ENCODE results near the gene TIMM22.
"Not testable (repeated sequence)": the region's sequence is repeated elsewhere in the genome, so short reads cannot be mapped to it uniquely, and the experiment has no call there.

The TIMM22 gene

DNA sequence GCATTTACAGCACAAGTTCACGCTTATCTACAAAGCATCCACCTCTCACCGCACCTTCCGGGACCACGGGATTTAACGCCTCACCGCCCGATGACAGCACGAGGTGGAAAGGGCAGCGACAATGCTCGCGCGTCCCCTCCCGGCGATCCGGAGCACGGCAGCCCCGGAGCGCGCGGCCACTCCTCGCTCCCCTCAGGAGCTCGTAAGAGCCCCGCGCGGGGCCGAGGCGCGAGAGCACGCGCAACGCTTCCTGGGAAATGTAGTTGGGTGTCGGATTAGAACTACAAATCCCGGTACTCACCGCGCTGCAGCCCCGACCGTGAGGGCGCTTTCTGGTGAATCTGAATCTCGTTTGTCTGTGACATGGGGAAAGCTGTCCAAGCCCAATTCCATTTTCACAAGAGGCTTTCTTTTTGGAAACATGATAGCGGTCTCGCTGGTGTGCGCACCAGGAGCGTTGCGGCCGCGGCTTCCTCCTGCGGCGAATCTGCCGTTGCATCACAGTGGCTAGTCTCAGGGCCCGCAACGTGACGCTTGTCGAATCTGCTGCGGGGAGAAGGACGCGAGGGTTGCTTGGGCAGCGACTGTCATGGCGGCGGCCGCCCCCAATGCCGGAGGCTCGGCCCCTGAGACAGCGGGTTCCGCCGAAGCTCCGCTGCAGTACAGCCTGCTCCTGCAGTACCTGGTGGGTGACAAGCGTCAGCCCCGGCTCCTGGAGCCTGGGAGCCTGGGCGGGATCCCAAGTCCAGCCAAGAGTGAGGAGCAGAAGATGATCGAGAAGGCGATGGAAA, at the start of gene TIMM22:
TIMM22 (plus strand) TSS at position 576 of the 791 bp plus-strand sequence; CDS start at position 590, 14 bp downstream.
- peak; percentile 59 for DNase-seq

DNA sequence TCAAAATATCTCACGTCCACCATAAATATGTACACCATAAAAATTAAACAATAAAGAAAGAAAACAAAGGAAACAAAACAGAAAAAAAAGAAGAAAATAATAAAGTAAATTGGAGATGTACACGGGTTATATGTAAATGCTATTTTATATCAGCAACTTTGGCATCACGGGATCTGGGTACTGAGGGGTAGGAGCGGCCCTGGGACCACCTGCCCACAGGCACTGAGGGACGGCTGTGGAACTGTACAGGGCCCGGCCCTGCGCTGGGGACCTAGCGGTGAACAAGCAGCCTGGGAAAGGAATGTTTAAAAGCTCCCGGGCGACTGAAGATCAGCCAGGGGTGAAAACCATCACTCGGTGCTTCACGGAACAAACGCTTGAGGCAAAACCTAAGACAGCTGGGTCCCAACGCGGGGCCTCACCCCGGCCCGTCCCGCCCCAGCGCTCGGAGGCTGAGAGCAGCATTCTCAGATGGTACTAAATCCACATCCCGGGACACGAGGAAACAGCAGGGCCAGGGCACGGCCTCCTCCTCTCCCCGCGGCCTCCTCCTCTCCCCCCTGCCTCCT, 48.6 kb upstream of the TIMM22 start:
- DNase-seq: no peak

DNA sequence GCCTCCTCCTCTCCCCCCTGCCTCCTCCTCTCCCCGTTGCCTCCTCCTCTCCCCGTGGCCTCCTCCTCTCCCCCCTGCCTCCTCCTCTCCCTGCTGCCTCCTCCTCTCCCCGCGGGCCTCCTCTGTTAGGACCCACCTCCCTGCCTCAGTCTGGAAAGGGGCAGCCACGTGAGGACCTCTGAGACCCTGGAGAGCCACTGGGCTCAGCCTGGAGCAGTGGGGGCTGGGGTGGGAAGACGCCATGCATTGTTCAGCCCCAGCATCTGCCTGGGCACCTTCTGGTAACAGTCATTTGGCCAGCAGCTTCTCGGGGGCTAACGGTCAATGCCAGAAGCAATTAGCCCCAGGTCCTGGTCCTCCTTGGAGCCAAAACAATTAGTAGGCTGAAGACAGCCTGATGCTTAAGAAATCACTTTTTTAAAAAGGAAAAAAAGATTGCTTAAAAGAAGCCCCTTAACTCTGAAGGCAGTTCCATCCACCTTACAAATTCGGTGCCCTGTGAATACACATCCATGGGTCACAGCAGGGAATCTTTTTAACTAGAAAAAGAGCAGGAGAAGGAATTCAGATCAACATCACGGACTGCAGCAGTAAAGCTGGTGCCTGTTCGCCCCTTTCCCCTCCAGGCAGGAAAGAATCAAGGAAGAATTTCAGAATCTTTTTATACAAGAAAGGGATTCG, 47.2 kb upstream of the TIMM22 start:
- DNase-seq: no peak

DNA sequence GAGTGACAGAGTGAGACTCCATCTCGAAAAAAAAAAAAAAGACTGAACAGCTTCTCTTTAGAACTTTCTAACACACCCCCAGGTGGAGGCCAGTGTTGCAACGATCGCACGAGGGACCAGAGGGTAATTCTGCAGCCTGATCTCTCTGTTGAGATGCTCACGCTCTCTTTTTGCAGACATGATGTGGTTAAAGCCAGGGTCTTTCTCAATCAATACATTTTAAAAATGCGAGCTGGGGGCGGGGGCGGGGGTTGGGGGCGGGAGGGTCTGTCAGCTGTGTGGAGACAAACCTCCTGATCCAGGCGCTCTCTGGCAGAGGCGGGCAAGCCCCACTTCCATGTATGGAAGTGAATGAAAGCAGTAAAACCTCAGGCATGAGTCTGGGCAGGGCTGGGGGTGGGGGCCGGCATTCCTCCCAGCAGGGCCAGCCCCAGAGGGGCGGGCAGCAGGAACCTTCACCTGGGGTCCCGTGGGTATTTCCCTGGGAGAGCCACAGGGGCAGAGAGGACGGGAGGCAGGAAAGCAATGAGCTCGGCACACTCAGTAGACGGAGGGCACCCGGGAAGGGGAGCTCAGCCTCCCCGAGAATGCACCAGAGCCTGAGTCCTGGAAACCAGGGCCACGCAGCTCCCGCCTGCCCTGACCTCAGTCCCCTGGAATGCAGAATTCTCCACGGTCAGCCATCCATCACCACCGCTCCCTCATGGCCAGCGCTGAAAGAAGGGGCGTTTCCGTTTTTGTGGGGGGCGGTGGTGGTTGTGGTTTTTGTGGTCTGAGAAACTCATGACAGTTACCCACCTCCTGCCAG, 45.4 kb upstream of the TIMM22 start:
- no peak for DNase-seq

DNA sequence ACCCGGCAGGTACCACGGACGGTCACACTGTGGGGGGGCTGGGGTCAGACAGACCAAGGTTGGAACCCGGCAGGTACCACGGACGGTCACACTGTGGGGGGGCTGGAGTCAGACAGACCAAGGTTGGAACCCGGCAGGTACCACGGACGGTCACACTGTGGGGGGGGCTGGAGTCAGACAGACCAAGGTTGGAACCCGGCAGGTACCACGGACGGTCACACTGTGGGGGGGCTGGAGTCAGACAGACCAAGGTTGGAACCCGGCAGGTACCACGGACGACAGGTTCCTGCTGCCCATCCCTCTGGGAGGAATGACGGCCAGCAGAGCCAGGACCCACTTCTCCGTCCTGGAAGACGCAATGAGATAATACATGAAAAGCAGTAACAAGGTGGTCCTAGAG, 44.3 kb upstream of the TIMM22 start:
- DNase-seq: not testable (repeated sequence)

DNA sequence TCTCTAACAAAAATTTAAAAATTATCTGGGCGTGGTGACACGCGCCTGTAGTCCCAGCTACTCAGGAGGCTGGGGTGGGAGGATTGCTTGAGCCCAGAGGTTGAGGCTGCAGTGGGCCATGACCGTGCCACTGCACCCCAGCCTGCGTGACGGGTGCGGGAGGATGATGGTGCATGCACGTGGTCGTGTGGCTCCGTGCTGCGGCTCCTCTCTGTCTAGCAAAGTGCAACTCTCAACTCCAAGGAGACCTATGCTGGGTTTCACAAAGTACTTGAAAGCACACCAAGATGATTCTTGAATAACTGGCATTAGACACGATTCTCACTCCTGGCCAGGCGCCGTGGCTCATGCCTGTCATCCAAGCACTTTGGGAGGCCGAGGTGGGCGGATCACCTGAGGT, 43.2 kb upstream of the TIMM22 start:
- DNase-seq: no peak

DNA sequence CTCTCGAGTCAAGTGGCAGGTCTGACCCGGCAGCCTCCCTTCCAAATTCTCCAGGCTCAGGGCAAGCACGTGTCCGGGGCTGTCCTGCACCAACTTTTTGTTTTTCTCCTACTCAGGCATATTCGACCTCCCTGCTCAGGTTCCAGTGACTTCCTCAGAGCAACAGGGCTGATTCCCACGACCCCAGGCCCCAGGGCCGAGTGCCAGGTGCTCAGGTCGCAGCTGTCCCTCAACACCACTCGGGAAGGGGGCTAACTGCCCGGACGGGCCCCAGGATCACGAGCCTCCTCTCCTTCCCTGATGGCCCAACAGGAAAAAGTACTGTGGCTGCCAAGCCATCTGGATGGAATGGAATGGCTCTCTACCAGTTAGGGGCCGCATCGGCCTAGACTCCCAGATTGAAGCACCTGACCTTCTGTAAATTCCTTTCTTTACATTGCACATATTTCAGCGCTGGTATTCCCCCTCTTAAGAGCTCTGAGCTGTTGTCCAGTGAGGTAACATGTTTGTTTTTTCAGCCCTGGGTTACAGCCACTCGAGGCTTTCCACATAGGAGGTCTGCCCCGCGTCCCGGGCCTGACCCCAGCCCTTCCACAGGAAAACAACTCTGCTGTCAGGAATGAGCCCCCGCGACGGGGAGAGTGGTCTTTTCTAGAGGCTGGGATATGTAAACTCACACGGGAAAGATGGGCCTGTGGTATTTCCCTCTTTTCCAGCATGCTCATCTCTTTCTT, 42.3 kb upstream of the TIMM22 start:
- no peak for DNase-seq

DNA sequence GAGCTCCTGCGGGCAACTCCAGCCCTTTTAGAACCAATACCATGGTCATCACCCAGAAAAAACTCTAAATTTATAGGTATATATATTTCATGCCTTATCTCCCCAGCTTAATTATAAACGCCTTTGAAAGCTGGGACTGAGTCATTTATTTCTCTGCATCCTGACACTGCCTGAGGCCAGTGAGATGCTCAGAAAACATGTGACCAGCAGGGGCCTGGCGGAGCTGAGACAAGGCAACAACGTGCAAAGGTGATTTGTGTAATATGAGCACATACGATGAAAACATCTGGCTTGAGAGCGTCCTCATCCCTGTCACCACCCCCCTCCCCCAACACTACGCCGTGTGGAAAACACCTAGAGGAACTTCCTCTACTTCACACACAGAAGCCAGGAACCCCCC, 40.0 kb upstream of the TIMM22 start:
- DNase-seq: no peak

DNA sequence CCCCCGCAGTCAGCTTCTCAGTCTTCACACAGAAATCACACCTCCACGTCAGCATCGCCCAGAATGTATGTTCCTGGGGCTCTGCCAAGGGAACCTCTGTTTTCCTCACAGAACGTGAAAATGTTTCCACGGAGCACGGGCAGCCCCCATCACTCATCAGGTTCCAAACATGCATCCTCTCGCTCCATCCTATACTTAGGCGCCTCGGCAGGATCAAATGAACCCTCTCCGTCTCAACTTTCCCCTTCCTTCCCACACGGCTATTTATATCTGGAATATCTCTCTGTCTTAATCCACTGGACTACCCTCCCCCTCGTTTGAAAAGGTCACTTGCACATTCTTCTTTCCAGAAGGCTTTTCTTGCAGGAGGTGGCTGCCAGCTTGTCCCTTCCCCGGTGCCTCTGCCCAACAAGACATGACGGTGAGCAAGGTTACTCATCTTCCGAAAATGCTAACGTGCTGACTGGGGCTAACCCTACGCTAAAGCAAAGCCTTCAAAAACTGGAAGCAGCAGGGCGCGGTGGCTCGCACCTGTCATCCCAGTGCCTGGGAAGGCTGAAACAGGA, 39.0 kb upstream of the TIMM22 start:
- no peak for DNase-seq

DNA sequence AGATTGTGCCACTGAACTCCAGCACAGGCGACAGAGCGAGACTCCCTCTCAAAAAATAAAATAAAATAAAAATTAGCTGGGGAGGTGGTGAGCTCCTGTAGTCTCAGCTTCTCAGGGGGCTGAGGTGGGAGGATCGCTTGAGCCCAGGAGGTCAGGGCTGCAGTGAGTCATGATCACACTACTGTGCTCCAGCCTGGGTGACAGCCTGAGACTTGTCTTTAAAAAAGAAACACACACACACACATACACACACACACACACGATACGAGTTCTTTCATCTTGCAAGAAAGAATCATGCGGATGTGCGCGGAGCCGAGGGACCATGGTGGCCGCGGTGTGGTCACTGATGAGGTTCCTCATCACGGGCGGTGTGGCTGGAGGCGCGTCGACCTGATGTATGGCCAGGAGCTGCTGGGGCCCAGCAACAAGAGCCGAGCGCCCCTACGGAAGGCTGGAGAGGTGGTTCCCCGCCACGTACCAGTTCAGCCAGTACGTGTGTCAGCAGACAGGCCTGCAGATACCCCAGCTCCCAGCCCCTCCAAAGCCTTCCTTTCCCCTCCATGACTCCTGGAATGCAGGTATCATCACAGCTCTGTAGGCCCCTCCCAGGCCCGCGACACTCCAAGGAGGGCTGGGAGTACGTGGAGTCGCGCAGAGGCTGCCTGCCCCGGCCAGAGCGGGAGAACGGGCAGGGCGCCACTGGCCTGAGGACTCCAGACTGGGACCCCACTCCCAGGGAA, 38.0 kb upstream of the TIMM22 start:
- no peak for DNase-seq

DNA sequence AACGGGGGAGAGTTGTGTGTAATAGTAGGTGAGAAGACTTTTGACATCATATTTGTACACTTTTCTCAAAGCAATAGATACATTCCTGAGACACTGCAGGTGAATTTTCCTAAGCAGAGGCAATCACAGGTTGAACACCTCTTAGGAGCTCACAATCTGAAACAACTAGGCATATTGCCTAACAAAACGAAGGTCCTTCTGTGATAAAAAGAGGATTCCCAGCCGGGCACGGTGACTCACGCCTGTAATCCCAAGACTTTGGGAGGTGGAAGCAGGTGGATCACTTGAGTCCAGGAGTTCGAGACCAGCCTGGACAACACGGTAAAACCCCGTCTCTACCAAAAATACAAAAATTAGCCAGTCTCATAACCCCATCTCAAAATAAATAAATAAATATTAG, 34.8 kb upstream of the TIMM22 start:
- no peak for DNase-seq

DNA sequence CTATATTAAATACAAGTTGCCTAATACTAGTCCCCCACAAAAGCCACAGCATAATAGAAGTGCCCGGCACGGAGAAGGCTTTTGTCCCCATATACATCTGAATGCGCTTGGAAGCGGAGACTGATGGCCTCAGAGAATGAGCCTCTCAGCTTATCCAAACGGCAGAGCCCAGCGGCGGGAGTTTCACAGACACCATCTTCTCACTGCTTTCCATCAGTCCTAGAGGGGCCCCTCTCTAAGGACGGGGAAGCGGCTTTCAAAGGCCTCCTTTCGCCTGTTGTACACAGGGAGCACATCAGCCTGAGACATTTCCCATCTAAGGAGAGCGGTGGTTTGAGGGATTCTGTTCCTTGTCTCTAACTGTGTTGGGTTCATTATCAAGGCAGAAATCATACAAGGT, 34.3 kb upstream of the TIMM22 start:
- no peak for DNase-seq

DNA sequence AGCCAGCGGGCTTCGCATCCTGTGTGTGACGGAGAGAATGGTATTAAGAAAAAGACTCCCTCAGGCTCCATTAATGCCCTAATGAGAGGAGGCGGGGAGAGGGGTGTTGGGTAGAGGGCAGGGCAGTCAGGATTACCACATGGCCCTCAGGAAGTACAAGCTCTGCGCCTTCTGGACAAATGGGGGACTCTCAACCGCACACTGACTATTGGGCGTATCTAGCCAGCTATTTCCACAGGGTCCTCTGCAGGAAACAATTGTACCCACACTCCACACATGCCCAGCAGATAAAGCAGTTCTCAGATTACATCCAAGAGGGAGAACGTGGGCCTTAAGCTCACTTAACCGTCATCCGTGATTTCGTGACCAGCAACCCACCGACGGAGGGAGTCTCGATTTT, 32.1 kb upstream of the TIMM22 start:
- DNase-seq: no peak

DNA sequence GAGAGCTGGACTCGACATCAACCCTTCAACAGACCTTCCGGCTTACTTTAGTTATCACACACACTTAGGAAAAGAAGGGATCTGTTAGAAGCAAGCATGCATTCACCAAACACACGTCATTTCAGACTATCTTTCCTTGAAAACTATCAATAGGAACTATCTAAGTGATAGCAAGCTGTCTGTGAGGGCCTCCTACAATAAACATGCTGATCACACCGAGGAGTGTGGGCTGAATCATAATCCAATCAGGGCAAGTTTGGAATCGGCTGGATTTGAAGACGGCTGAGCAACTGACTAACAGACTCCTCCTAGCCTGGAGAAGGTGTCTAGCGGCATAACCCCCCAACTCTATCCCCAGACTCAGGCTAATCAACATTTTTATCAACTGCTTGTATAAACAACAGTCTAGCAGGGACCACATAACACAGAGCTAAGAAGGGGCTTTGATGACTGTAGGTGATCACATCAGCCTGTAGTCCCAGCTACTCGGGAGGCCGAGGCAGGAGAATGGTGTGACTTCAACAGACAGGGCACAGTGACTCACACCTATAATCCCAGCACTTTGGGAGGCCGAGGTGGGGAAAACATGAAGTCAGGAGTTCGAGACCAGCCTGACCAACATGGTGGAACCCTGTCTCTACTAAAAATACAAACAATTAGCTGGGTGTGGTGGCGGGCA, 31.5 kb upstream of the TIMM22 start:
- no peak for DNase-seq

DNA sequence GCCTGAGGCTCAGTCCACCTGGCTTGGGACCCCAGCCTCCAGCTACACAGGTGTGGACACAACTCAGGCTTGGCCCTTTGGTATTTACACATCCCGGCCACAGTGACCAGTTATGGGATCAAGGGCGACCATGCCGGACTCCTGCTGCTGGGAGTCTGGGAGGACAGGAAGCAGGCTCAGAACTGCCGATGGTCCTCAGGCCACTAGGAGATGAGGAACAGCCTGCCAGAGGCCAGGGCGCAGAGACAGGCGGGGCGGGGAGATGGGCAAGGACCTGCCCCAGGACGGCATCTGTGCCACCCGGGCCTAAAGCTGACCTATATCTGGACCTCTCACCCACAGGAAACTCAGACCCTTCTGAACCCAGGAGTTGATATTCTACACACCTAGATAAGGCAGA, 29.8 kb upstream of the TIMM22 start:
- no peak for DNase-seq

DNA sequence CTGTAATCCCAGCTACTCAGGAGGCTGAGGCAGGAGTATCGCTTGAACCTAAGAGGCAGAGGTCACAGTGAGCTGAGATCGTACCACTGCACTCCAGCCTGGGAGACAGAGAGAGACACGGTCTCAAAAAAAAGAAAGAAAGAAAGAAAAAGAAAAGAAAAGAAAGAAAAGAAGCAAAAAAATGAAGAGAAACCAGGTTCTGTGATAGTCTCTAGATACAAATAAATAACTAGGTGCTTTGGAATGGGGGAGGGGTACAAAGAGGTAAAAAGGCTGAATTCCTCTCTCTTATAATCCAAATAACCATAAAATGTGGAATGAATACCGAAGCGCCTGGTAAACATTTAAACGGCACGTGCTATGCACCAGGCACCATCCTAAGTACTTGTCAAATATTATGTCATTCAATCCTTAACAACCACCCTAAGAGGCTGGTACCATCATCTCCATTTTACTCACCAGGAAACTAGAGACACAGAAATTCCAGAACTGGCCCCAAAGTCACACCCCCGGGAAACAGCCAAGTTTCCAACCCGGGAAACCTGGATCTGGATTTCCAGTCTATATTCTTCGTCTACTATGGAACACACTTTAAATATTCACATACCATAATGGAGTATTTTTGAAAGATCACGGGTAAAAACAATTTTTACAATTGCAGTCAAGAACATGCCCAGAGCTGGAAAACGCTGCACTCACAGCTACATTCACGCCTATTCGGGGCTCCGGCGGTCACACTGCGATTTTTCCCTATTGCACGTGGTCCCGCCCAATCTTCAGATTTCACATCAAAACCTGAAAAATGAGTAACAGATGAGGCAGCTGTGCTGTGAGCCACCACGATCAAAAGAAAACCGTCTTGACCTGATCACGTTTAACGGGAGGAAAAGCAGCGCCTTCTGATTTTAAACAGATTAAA, 27.9 kb upstream of the TIMM22 start:
- DNase-seq: no peak

DNA sequence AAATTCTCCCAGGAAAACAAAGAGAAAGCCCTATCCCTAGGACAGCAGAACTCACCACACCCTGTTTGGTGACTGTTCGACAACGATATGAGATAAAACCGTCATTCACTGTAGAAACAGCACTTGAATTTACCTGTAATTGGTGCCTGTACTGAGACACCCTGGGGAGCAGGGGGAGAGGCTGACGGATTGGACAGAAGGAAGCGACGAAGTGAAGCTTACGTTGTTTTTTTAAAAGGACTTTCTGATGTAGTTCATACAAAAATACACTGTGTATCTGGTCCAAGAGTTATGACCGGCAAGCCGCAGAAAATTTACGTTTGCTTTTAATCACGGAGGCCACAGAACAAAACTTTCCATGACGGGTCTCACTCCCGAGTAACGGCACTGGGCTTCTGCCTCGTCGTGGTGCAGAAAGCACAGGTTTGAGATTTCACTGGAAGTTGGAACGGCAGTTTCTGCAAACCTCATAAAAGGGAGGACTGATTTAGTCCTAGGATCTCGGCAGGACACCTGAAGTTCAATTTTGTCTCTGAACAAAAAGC, 27.0 kb upstream of the TIMM22 start:
- DNase-seq: no peak

DNA sequence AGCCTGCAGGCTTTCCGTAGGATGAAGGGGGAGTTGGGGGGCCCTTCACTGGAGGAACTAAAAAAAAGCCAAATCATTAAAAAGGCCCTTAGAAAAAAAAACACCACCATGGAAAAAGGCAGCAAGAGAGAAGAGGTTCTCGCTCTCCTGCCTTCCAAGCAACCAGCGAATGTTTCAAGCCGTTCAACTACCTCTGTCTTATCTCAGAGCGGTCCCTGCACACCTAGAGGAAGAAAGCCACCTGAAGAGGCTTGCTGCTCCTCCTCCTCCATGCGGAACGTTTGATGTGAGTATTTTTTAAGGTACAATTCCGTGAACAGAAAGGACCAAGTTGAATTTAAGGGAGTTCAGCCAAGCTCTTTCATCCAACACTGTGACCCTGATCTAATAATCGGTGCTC, 26.6 kb upstream of the TIMM22 start:
- DNase-seq: no peak

DNA sequence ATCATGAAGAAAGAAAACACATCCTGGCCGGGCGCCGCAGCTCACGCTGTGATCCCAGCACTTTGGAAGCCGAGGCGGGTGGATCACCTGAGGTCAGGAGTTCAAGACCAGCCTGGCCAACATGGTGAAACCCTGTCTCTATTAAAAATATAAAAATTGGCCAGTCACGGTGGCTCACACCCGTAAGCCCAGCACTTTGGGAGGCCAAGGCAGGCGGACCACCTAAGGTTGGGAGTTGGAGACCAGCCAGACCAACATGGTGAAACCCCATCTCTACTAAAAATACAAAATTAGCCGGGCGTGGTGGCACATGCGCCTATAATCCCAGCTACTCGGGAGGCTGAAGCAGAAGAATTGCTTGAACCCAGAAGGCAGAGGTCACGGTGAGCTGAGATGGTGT, 25.1 kb upstream of the TIMM22 start:
- not testable (repeated sequence) for DNase-seq

DNA sequence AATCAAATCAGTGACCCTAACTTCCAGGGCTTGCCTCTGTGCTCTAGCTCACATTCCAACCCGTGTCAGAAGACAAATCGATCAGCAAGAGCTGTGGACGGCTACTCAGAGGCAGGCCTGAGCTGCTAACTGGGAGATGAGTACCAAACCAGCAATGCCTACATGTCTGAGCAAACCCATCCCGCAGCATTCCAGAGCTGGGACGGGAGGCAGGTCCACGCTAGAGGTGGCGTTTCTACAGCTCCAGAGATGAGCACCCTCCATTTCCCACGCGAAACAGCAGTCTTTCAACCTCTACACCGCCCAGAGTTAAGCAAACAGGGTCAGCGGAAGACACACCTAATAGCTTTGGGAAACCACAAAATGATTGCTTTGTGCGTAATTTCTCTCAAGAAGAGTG, 23.9 kb upstream of the TIMM22 start:
- DNase-seq: no peak
